ENCODE measurements around the gene USP7.
"Not testable (repeated sequence)": the region's sequence is repeated elsewhere in the genome, so short reads cannot be mapped to it uniquely, and the experiment has no call there.

Gene USP7

GRCh38 chr16:8963821-8964441 lies at the start of gene USP7:
Gene USP7 (minus strand): TSS chr16:8963906. CDS start chr16:8963285, 621 bp downstream.
- peak; percentile 17 for DNase-seq

- DNase-seq = no peak
These were observed 49.8 kb upstream of the USP7 start for GRCh38 chr16:9013508-9013864.

GRCh38 chr16:9012848-9013507 lies 49.3 kb upstream of the USP7 start:
- DNase-seq = no peak

- DNase-seq = no peak
These were observed 48.6 kb upstream of the USP7 start for GRCh38 chr16:9012330-9012729.

GRCh38 chr16:9008601-9009260 lies 45.0 kb upstream of the USP7 start:
- peak; percentile 10 for DNase-seq

- no peak for DNase-seq
These were observed 43.6 kb upstream of the USP7 start for GRCh38 chr16:9007177-9007794.

- no peak for DNase-seq
These were observed 40.5 kb upstream of the USP7 start for GRCh38 chr16:9004183-9004582.

- no peak for DNase-seq
These were observed 40.1 kb upstream of the USP7 start for GRCh38 chr16:9003763-9004162.

- DNase-seq = peak; percentile 69
These were observed 39.6 kb upstream of the USP7 start for GRCh38 chr16:9003322-9003721.

GRCh38 chr16:9002042-9002441 lies 38.3 kb upstream of the USP7 start:
- no peak for DNase-seq

- DNase-seq = no peak
These were observed 37.0 kb upstream of the USP7 start for GRCh38 chr16:9000664-9001063.

- DNase-seq = no peak
These were observed 36.1 kb upstream of the USP7 start for GRCh38 chr16:8999800-9000199.

- DNase-seq = no peak
These were observed 34.4 kb upstream of the USP7 start for GRCh38 chr16:8998108-8998507.

- no peak for DNase-seq
These were observed 33.2 kb upstream of the USP7 start for GRCh38 chr16:8996891-8997290.

GRCh38 chr16:8990445-8990844 lies 26.7 kb upstream of the USP7 start:
- DNase-seq = no peak

- DNase-seq = no peak
These were observed 25.6 kb upstream of the USP7 start for GRCh38 chr16:8989099-8989878.

GRCh38 chr16:8986818-8987191 lies 23.1 kb upstream of the USP7 start:
- no peak for DNase-seq

GRCh38 chr16:8986111-8986510 lies 22.4 kb upstream of the USP7 start:
- DNase-seq = no peak

GRCh38 chr16:8982816-8983215 lies 19.1 kb upstream of the USP7 start:
- no peak for DNase-seq

- not testable (repeated sequence) for DNase-seq
These were observed 18.2 kb upstream of the USP7 start for GRCh38 chr16:8981901-8982300.

- DNase-seq = not testable (repeated sequence)
These were observed 12.5 kb upstream of the USP7 start for GRCh38 chr16:8976189-8976588.

GRCh38 chr16:8975039-8975438 lies 11.3 kb upstream of the USP7 start:
- DNase-seq = no peak

All from NCI-H2029 treated with DMSO at 0.1 percent for 48 hours (cell line).